ENCODE data around the gene ARFGEF3. TPM values are rescaled to one million over a fixed set of nuclear protein-coding genes. Genes with fewer than 3 reads are reported as not detected.

ARFGEF3 gene
- total RNA-seq, 2 experiments from 2014 or later = 0.07 to 0.15 TPM

GRCh38 chr6:138145402-138145801 lies 16.3 kb upstream of the ARFGEF3 start:
- no peak overlapping the region for H3K27ac Mint-ChIP-seq
- peaks cover 37% of the 10 kb centered on the region for H3K27me3 Mint-ChIP-seq
- no peaks in the 10 kb centered on the region for H3K9me3 Mint-ChIP-seq (ENCODE audit: low read depth)
- no peaks in the 10 kb centered on the region for H3K4me1 Mint-ChIP-seq
- H3K36me3 Mint-ChIP-seq = no peaks in the 10 kb centered on the region
- CTCF ChIA-PET = interaction anchor here (1.4 kb wide), 1 partner anchor 29 kb away, joined by 3 read pairs; no protein-coding TSS in a partner anchor
- H3K4me3 Mint-ChIP-seq = no peak overlapping the region
- no peak for ATAC-seq
- DNase-seq = no peak

GRCh38 chr6:138146544-138146943 lies 15.2 kb upstream of the ARFGEF3 start:
- Mint-ChIP-seq H3K27ac (no peak overlapping the region), H3K36me3 (no peaks in the 10 kb centered on the region), H3K9me3 (ENCODE audit: low read depth) (no peaks in the 10 kb centered on the region), H3K4me3 (no peak overlapping the region), H3K27me3 (peaks cover 36% of the 10 kb centered on the region), H3K4me1 (no peaks in the 10 kb centered on the region)
- DNase-seq = no peak
- no peak for ATAC-seq
- CTCF ChIA-PET = interaction anchor here (1.4 kb wide), 1 partner anchor 30 kb away, joined by 3 read pairs; no protein-coding TSS in a partner anchor

- Mint-ChIP-seq H3K27ac (no peak overlapping the region), H3K4me3 (no peak overlapping the region), H3K4me1 (no peaks in the 10 kb centered on the region), H3K9me3 (ENCODE audit: low read depth) (no peaks in the 10 kb centered on the region), H3K36me3 (peaks cover 1% of the 10 kb centered on the region), H3K27me3 (peaks cover 62% of the 10 kb centered on the region)
- ATAC-seq (no peak), DNase-seq (no peak)
- CTCF ChIA-PET = interaction anchor here (0.6 kb wide), 2 partner anchors 8 to 40 kb away, joined by 3 read pairs; no protein-coding TSS in a partner anchor
These were observed 6.3 kb upstream of the ARFGEF3 start for GRCh38 chr6:138155443-138155842.

GRCh38 chr6:138157986-138158638 lies 3.6 kb upstream of the ARFGEF3 start:
- Mint-ChIP-seq H3K9me3 (ENCODE audit: low read depth) (no peaks in the 10 kb centered on the region), H3K27me3 (peaks cover 63% of the 10 kb centered on the region), H3K36me3 (no peaks in the 10 kb centered on the region), H3K4me3 (no peak overlapping the region), H3K27ac (no peak overlapping the region), H3K4me1 (peaks cover 15% of the 10 kb centered on the region)
- CTCF ChIA-PET = no interaction called here
- DNase-seq = no peak
- no peak for ATAC-seq

GRCh38 chr6:138159246-138159645 lies 2.5 kb upstream of the ARFGEF3 start:
- CTCF ChIA-PET = interaction anchor here (1.8 kb wide), 1 partner anchor 43 kb away, joined by 5 read pairs; no protein-coding TSS in a partner anchor
- ATAC-seq = no peak
- Mint-ChIP-seq H3K27me3 (peaks cover 65% of the 10 kb centered on the region), H3K36me3 (no peaks in the 10 kb centered on the region), H3K27ac (no peak overlapping the region), H3K4me1 (peaks cover 15% of the 10 kb centered on the region), H3K4me3 (no peak overlapping the region), H3K9me3 (ENCODE audit: low read depth) (no peaks in the 10 kb centered on the region)
- DNase-seq = no peak

GRCh38 chr6:138160329-138161087 lies 1.2 kb upstream of the ARFGEF3 start:
- Mint-ChIP-seq H3K36me3 (no peaks in the 10 kb centered on the region), H3K9me3 (ENCODE audit: low read depth) (no peaks in the 10 kb centered on the region), H3K27ac (peak overlapping the region; percentile 3), H3K4me3 (peak overlapping the region; percentile 62), H3K27me3 (peaks cover 60% of the 10 kb centered on the region), H3K4me1 (peaks cover 15% of the 10 kb centered on the region)
- CTCF ChIA-PET = interaction anchor here (1.4 to 1.8 kb wide), 2 partner anchors 45 to 52 kb away, joined by 3 to 5 read pairs; no protein-coding TSS in a partner anchor
- no peak for DNase-seq
- ATAC-seq = no peak

- ATAC-seq (no peak), DNase-seq (no peak)
- H3K9me3 Mint-ChIP-seq (ENCODE audit: low read depth) = no peaks in the 10 kb centered on the region
- peak overlapping the region; percentile 3 for H3K27ac Mint-ChIP-seq
- peaks cover 60% of the 10 kb centered on the region for H3K27me3 Mint-ChIP-seq
- no peaks in the 10 kb centered on the region for H3K36me3 Mint-ChIP-seq
- peaks cover 15% of the 10 kb centered on the region for H3K4me1 Mint-ChIP-seq
- H3K4me3 Mint-ChIP-seq = peak overlapping the region; percentile 62
- CTCF ChIA-PET = interaction anchor here (1.4 to 1.8 kb wide), 2 partner anchors 45 to 52 kb away, joined by 3 to 5 read pairs; no protein-coding TSS in a partner anchor
These were observed 726 bp upstream of the ARFGEF3 start for GRCh38 chr6:138161088-138161337.

GRCh38 chr6:138162111-138162954 lies 594 bp downstream of the ARFGEF3 start:
- CTCF ChIA-PET = no interaction called here
- Mint-ChIP-seq H3K4me1 (peaks cover 15% of the 10 kb centered on the region), H3K27ac (no peak overlapping the region), H3K9me3 (ENCODE audit: low read depth) (no peaks in the 10 kb centered on the region), H3K4me3 (peak overlapping the region; percentile 60), H3K27me3 (peaks cover 65% of the 10 kb centered on the region), H3K36me3 (no peaks in the 10 kb centered on the region)
- DNase-seq = no peak
- peak; percentile 35 for ATAC-seq

GRCh38 chr6:138162955-138163575 lies 1.3 kb downstream of the ARFGEF3 start:
- Mint-ChIP-seq H3K36me3 (no peaks in the 10 kb centered on the region), H3K4me3 (peak overlapping the region; percentile 60), H3K4me1 (peaks cover 15% of the 10 kb centered on the region), H3K27ac (no peak overlapping the region), H3K27me3 (peaks cover 67% of the 10 kb centered on the region), H3K9me3 (ENCODE audit: low read depth) (no peaks in the 10 kb centered on the region)
- DNase-seq = no peak
- no peak for ATAC-seq
- CTCF ChIA-PET = interaction anchor here (1.5 kb wide), 1 partner anchor 8 kb away, joined by 3 read pairs; no protein-coding TSS in a partner anchor

- Mint-ChIP-seq H3K9me3 (ENCODE audit: low read depth) (peaks cover 5% of the 10 kb centered on the region), H3K27ac (no peak overlapping the region), H3K36me3 (no peaks in the 10 kb centered on the region), H3K27me3 (peaks cover 33% of the 10 kb centered on the region), H3K4me1 (no peaks in the 10 kb centered on the region), H3K4me3 (no peak overlapping the region)
- ATAC-seq = no peak
- CTCF ChIA-PET = no interaction called here
- DNase-seq = no peak
These were observed 13.9 kb downstream of the ARFGEF3 start for GRCh38 chr6:138175596-138175995.

- peaks cover 40% of the 10 kb centered on the region for H3K27me3 Mint-ChIP-seq
- no peak for ATAC-seq
- H3K4me3 Mint-ChIP-seq = no peak overlapping the region
- H3K36me3 Mint-ChIP-seq = no peaks in the 10 kb centered on the region
- no peak for DNase-seq
- H3K27ac Mint-ChIP-seq = no peak overlapping the region
- H3K9me3 Mint-ChIP-seq (ENCODE audit: low read depth) = peaks cover 5% of the 10 kb centered on the region
- no peaks in the 10 kb centered on the region for H3K4me1 Mint-ChIP-seq
- CTCF ChIA-PET = no interaction called here
These were observed 15.0 kb downstream of the ARFGEF3 start for GRCh38 chr6:138176652-138177232.

- H3K27ac Mint-ChIP-seq = no peak overlapping the region
- H3K9me3 Mint-ChIP-seq (ENCODE audit: low read depth) = peaks cover 2% of the 10 kb centered on the region
- ATAC-seq = no peak
- no peak for DNase-seq
- H3K27me3 Mint-ChIP-seq = peaks cover 34% of the 10 kb centered on the region
- H3K36me3 Mint-ChIP-seq = no peaks in the 10 kb centered on the region
- no peak overlapping the region for H3K4me3 Mint-ChIP-seq
- no peaks in the 10 kb centered on the region for H3K4me1 Mint-ChIP-seq
- CTCF ChIA-PET = no interaction called here
These were observed 21.4 kb downstream of the ARFGEF3 start for GRCh38 chr6:138182939-138183789.
